IMR-90 (cell line): ENCODE results near the gene TULP4. TPM values are rescaled to one million over a fixed set of nuclear protein-coding genes. Genes with fewer than 3 reads are reported as not detected.

ENCODE experiments used
- ATAC-seq: fragments of 200-7000 bp; cut with Tn5 transposase; 2 replicates; pipeline ENCODE4 v1.9.1; 2020; ENCODE audit warnings: low read depth, mild to moderate bottlenecking, moderate library complexity
- BruUV-seq: library from RNA; stranded (reverse); fragments of 400-500 nt; replicated peaks from 2 replicates; lab custom pipeline; 2021; lab: Mats Ljungman, UMichigan
- CTCF ChIA-PET: fragments of 300-600 bp; formaldehyde crosslinking; extraction: SDS; loops from one replicate; lab custom pipeline; 2021; ENCODE audit warnings: antibody characterized with exemption; lab: Yijun Ruan, JAX
- POLR2A ChIA-PET: fragments of 300-600 bp; sonication (Branson Sonifier 250); formaldehyde crosslinking; loops from one replicate; lab custom pipeline; 2022; ENCODE audit warnings: antibody characterized with exemption; ENCODE audit not compliant: unreplicated experiment; lab: Charles Lee
- DNase-seq: peaks from one replicate; pipeline ENCODE4 v3.0.0; 2013
- H2AFZ ChIP-seq: replicated peaks from 2 replicates; pipeline ENCODE3; 2013; ENCODE audit warnings: low read length, mild to moderate bottlenecking; ENCODE audit not compliant: poor library complexity
- H2AK5ac ChIP-seq: 2 replicates; pipeline ENCODE4 v1.6.1; 2013; ENCODE audit warnings: low read depth, low read length, inconsistent platforms
- H2AK9ac ChIP-seq: replicated peaks from 2 replicates; pipeline ENCODE3; 2013; ENCODE audit warnings: mild to moderate bottlenecking, low read depth, low read length, moderate library complexity; ENCODE audit not compliant: poor library complexity
- H2BK120ac ChIP-seq: 2 replicates; pipeline ENCODE4 v1.6.1; 2013; ENCODE audit warnings: low read depth, low read length, inconsistent platforms
- H2BK15ac ChIP-seq: 3 replicates; pipeline ENCODE4 v1.6.1; 2013; ENCODE audit warnings: low read depth, low read length, inconsistent platforms
- H2BK20ac ChIP-seq: 2 replicates; pipeline ENCODE4 v1.6.1; 2013; ENCODE audit warnings: low read depth, mild to moderate bottlenecking, inconsistent platforms, low read length, moderate library complexity
- H2BK5ac ChIP-seq: 2 replicates; pipeline ENCODE4 v1.6.1; 2013; ENCODE audit warnings: mild to moderate bottlenecking, low read depth, low read length, inconsistent platforms; ENCODE audit not compliant: poor library complexity, severe bottlenecking
- H3K14ac ChIP-seq: replicated peaks from 2 replicates; pipeline ENCODE4 v1.6.1; 2013; ENCODE audit warnings: low read depth, low read length, inconsistent platforms
- H3K18ac ChIP-seq: 2 replicates; pipeline ENCODE4 v1.6.1; 2013; ENCODE audit warnings: low read depth, low read length, control low read depth
- H3K23ac ChIP-seq: 2 replicates; pipeline ENCODE4 v1.6.1; 2013; ENCODE audit warnings: low read depth, low read length, inconsistent platforms
- H3K27ac ChIP-seq: 2 replicates; pipeline ENCODE4 v1.5.1; 2013; ENCODE audit warnings: mild to moderate bottlenecking, control low read depth, low read length; ENCODE audit not compliant: insufficient read depth
- H3K27me3 ChIP-seq: 2 replicates; pipeline ENCODE4 v1.6.1; 2013; ENCODE audit warnings: low read length; ENCODE audit not compliant: control insufficient read depth, insufficient read depth
- H3K36me3 ChIP-seq: 2 replicates; pipeline ENCODE4 v1.6.1; 2013; ENCODE audit warnings: low read length, mixed read lengths; ENCODE audit not compliant: control insufficient read depth, insufficient read depth
- H3K4ac ChIP-seq: 2 replicates; pipeline ENCODE4 v1.6.1; 2013; ENCODE audit warnings: low read depth, low read length, inconsistent platforms
- H3K4me1 ChIP-seq: 2 replicates; pipeline ENCODE4 v1.6.1; 2013; ENCODE audit warnings: low read length, mixed read lengths; ENCODE audit not compliant: control insufficient read depth, insufficient read depth
- H3K4me2 ChIP-seq: 2 replicates; pipeline ENCODE4 v1.6.1; 2013; ENCODE audit warnings: low read depth, mild to moderate bottlenecking, control low read depth, low read length, moderate library complexity
- H3K4me3 ChIP-seq: 2 replicates; pipeline ENCODE4 v1.5.1; 2013; ENCODE audit warnings: low read depth, mild to moderate bottlenecking, control low read depth, low read length, moderate library complexity; ENCODE audit not compliant: insufficient read depth
- H3K56ac ChIP-seq: 2 replicates; pipeline ENCODE4 v1.6.1; 2013; ENCODE audit warnings: low read length, inconsistent platforms; ENCODE audit not compliant: insufficient read depth; ENCODE audit errors: extremely low read depth
- H3K79me1 ChIP-seq, 2 experiments: 2 replicates each; pipeline ENCODE4 v1.6.1; 2013; ENCODE audit warnings: low read length in 2 of 2, inconsistent platforms in 1 of 2, low read depth in 1 of 2
- H3K9ac ChIP-seq: 2 replicates; pipeline ENCODE4 v1.6.1; 2013; ENCODE audit warnings: low read depth, low read length, control low read depth
- H3K9me1 ChIP-seq: 2 replicates; pipeline ENCODE4 v1.6.1; 2013; ENCODE audit warnings: low read length, inconsistent platforms; ENCODE audit not compliant: insufficient read depth
- H3K9me3 ChIP-seq: 2 replicates; pipeline ENCODE4 v1.6.1; 2013; ENCODE audit warnings: low read length; ENCODE audit not compliant: control insufficient read depth, insufficient read depth
- H4K20me1 ChIP-seq: 2 replicates; pipeline ENCODE4 v1.6.1; 2013; ENCODE audit warnings: low read length, inconsistent platforms; ENCODE audit not compliant: insufficient read depth
- H4K5ac ChIP-seq: 2 replicates; pipeline ENCODE4 v1.6.1; 2013; ENCODE audit warnings: mild to moderate bottlenecking, low read depth, low read length, control low read depth
- H4K8ac ChIP-seq, 2 experiments: 2 replicates each; pipeline ENCODE4 v1.6.1; 2013; ENCODE audit warnings: low read depth in 2 of 2, low read length in 2 of 2, control low read depth in 1 of 2, inconsistent platforms in 1 of 2
- H4K91ac ChIP-seq: 2 replicates; pipeline ENCODE4 v1.6.1; 2013; ENCODE audit warnings: low read depth, low read length, inconsistent platforms; ENCODE audit not compliant: insufficient read depth
- CEBPB ChIP-seq: IDR thresholded peaks from 2 replicates; pipeline ENCODE4 v1.6.1; 2012; ENCODE audit warnings: low read depth, low read length, improper control_type of control experiment
- CTCF ChIP-seq: conservative IDR thresholded peaks from 2 replicates; pipeline ENCODE4 v1.5.1; 2012; ENCODE audit warnings: mild to moderate bottlenecking, low read depth, low read length, improper control_type of control experiment
- MAZ ChIP-seq: IDR thresholded peaks from 2 replicates; pipeline ENCODE4 v1.6.1; 2012; ENCODE audit warnings: low read depth, mild to moderate bottlenecking, low read length, improper control_type of control experiment, moderate library complexity, borderline replicate concordance
- NFE2L2 ChIP-seq: fragments of 150-350 bp; IDR thresholded peaks from 2 replicates; pipeline ENCODE4 v1.6.1; 2016; ENCODE audit warnings: low read depth, mild to moderate bottlenecking, low read length
- RCOR1 ChIP-seq: IDR thresholded peaks from 2 replicates; pipeline ENCODE4 v1.6.1; 2012; ENCODE audit warnings: mild to moderate bottlenecking, low read length, improper control_type of control experiment; ENCODE audit not compliant: insufficient replicate concordance
- RFX5 ChIP-seq: IDR thresholded peaks from 2 replicates; pipeline ENCODE4 v1.8.0; 2012; ENCODE audit warnings: low read depth, mild to moderate bottlenecking, low read length, moderate library complexity
- WGBS, 2 experiments: methylation state at CpG; one replicate each; pipeline versions ENCODE4 v1.1.5 to v1.1.7; 2013; ENCODE audit warnings: missing lambda C conversion rate in 2 of 2; ENCODE audit not compliant: insufficient read length in 1 of 2; ENCODE audit errors: extremely low coverage in 2 of 2; 5-methylcytosine and 5-hydroxymethylcytosine counted together
- dilution Hi-C: fragments of 300-500 bp; cut with HindIII; formaldehyde crosslinking; loops from one replicate; pipeline ENCODE4 v1.14.3; 2018; ENCODE audit warnings: low sequenced_read_pairs; ENCODE audit not compliant: unreplicated experiment
- in situ Hi-C: fragments of 300-500 bp; cut with MboI; formaldehyde crosslinking; loops from 3 replicates; pipeline ENCODE4 v1.14.3; 2019; ENCODE audit warnings: low sequenced_read_pairs, inconsistent platforms, mixed read lengths
- intact Hi-C: fragments of 100-400 bp; cut with micrococcal nuclease; formaldehyde crosslinking; loops from 2 replicates; pipeline ENCODE4 v1.10.0; 2022
- polyA plus RNA-seq, 3 experiments: library from polyadenylated mRNA; depleted of rRNA; stranded (reverse); fragments of >200 nt; gene quantifications; 2 replicates each; pipeline ENCODE4 v1.2.3, GENCODE V29; 2012; ENCODE audit warnings: low replicate concordance in 1 of 3
- total RNA-seq: library from RNA; depleted of rRNA; stranded (reverse); fragments of >200 nt; gene quantifications from 2 replicates; pipeline ENCODE4 v1.2.3, GENCODE V29; 2012

Gene TULP4
- total and polyA plus RNA-seq, 2 of the 4 experiments (the other 2 are of a cell fraction): 8.1 to 30.6 TPM

DNA sequence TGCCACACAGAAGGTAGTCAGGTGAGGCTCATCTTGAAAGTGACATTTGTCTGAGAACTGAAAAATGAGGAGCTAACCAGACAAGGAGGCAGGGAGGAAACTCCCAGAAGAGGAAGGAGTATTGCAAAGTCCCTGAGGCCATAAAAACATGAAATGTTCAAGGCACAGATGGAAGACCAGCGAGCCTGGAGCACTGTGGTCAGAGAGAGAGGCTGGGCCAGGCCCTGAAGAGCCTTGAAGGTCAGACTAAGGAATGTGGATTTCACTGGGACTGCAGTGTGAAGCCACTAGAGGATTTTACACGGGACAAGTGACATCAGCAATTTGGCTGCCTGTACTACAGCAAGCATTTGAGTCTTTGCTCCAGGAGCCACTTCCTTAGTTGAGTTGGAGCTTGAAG lies 226.5 kb downstream of the TULP4 start:
- Histone ChIP-seq H2BK5ac (no peak overlapping the region), H2AK9ac (no peak overlapping the region), H3K56ac (no peak overlapping the region), H3K4me3 (no peak overlapping the region), H3K18ac (no peak overlapping the region), H3K4me2 (no peak overlapping the region), H2BK120ac (no peak overlapping the region), H4K20me1 (no peaks in the 10 kb centered on the region), H2AK5ac (no peak overlapping the region), H4K5ac (no peak overlapping the region), H3K36me3 (no peaks in the 10 kb centered on the region), H3K4ac (no peak overlapping the region), H2BK20ac (no peak overlapping the region), H2BK15ac (no peak overlapping the region), H3K9me3 (0 out of 2 replicates have a peak, but pooled peaks cover 2% of the 10 kb centered on the region), H2AFZ (no peak overlapping the region), H4K8ac (no peak overlapping the region), H3K23ac (no peak overlapping the region), H4K91ac (no peak overlapping the region), H3K27me3 (peaks cover 42% of the 10 kb centered on the region), H3K27ac (no peak overlapping the region), H3K14ac (no peak overlapping the region), H3K9me1 (no peaks in the 10 kb centered on the region), H3K9ac (no peak overlapping the region), H3K4me1 (peaks cover 2% of the 10 kb centered on the region; the same call in 1 of the 2 replicates), H3K79me1 (no peaks in the 10 kb centered on the region)
- WGBS, 2 experiments: 80% methylated on average over 1 of the region's 2 CpGs; no CpG with 5 or more reads in 1 of the 2 experiments
- dilution Hi-C loops: no loop called here
- ChIA-PET CTCF (interaction anchor here (0.8 to 1.1 kb wide), 2 partner anchors 20 to 318 kb away, joined by 3 to 6 read pairs; no protein-coding TSS in a partner anchor), POLR2A (no interaction called here)
- no TSS peak for BruUV-seq
- TF ChIP-seq CEBPB: no peak
- no peak for TF ChIP-seq RCOR1
- TF ChIP-seq RFX5: no peak
- no peak for TF ChIP-seq NFE2L2
- no peak for TF ChIP-seq MAZ
- no peak for TF ChIP-seq CTCF
- in situ Hi-C loops: no loop called here
- intact Hi-C loops: no loop called here
- no peak for ATAC-seq
- no peak for DNase-seq
